Stimulated activated CD8-positive, alpha-beta memory T cell treated with anti-CD3 and anti-CD28 coated beads, Interleukin-4, amount 100 ng/mL, for 1 hour (primary cell): ENCODE data around the gene DMRT1.
"Not testable (repeated sequence)": the region's sequence is repeated elsewhere in the genome, so short reads cannot be mapped to it uniquely, and the experiment has no call there.

Experiments used
- DNase-seq, 2 donors: peaks; one replicate each; pipeline ENCODE4 v3.0.0-alpha.2; 2020; ENCODE audit warnings: low read depth in 2 of 2, low spot score in 1 of 2

DMRT1 gene

DNA sequence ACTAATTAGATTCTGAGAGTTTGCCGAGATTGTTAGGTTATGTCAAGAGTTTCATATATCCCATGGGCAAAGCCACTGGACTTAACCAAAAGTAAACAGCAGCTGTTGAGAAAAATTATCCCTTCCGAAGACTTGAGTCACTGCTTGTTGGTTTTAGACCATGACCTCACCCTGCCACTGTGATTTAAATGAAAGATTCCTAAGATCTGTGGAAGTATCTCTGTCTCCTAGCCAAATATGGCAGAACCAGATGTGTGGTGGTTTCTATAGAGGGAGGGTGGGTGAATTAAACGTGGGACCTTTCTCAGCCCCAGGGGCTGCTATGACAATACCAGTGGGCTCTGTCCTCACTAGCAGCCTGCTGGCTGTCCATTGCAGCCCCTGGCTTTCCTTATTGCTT, 154.3 kb downstream of the DMRT1 start:
- no peak for DNase-seq

DNA sequence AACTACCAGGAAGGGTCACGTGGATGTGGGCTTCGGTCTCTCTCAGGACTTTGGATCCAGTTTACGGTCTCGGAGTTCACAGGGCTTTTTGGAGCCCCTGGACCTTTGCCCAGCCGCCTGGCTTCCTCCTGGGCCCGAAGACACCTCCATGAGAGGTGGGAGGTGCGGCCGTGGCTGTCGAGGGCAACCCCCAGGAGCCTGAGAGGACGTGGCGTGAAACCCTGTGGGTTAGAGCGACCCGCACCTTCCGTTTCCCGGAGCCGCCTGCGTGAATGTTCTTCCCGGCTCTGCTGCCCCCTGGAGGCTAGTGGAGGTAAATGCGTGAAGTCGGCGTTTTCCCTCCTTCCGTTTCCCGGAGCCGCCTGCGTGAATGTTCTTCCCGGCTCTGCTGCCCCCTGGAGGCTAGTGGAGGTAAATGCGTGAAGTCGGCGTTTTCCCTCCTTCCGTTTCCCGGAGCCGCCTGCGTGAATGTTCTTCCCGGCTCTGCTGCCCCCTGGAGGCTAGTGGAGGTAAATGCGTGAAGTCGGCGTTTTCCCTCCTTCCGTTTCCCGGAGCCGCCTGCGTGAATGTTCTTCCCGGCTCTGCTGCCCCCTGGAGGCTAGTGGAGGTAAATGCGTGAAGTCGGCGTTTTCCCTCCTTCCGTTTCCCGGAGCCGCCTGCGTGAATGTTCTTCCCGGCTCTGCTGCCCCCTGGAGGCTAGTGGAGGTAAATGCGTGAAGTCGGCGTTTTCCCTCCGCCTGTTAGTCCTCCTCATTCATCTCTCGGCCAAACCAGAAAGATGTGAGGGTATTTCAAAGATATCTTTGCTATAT, 157.0 kb downstream of the DMRT1 start:
- not testable (repeated sequence) for DNase-seq

GRCh38 chr9:1001838-1002237, 160.3 kb downstream of the DMRT1 start:
- no peak for DNase-seq

DNA sequence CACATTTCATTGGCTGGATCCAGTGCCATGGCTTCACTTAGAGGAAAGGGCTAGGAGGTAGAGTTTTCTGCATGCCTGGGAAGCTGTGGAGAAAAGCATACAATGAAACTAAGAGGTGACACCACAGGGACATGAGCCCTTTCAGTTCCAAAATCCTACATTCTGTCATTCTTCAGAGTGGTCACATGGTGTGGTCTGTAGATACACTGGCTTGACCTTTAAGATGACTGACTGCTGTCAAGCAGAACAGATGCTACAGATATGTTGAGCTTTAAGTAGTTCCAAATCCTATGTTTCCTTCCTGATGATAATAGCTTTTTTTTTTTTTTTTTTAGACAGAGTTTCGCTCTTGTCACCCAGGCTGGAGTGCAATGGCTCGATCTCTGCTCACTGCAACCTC, 161.2 kb downstream of the DMRT1 start:
- DNase-seq: no peak

DNA sequence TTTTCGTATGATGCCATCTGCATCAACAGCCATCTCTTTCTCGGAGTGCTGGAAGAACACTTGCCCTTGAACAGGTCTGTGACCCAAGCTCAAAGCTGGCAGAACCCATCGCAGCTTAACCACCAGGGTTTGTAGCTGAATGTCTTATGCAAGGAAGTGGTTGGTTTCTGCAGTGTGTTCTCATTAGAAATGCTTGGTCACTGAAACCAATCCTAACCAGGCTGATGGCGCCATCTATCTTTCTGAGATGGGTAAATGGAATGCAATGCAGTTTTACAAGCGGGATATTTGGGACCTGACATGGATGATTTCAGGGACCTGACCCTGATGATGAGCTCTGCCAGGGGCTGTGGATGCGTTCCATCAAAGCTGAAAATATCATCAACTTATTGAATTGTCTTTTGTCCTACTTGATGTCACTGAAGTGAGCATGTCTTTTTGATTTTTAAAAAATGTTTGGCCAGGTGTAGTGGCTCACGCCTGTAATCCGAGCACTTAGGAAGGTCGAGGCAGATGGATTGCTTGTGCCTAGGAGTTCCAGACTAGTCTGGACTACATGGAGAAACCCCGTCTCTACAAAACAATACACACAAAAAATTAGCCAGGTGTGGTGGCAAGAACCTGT, 163.7 kb downstream of the DMRT1 start:
- no peak for DNase-seq

- no peak for DNase-seq
These were observed 165.8 kb downstream of the DMRT1 start for GRCh38 chr9:1007312-1007711.

- DNase-seq: no peak
These were observed 166.7 kb downstream of the DMRT1 start for GRCh38 chr9:1008216-1008615.

- DNase-seq: peak; percentile 6 to 44
These were observed 167.7 kb downstream of the DMRT1 start for GRCh38 chr9:1009101-1009707.

DNA sequence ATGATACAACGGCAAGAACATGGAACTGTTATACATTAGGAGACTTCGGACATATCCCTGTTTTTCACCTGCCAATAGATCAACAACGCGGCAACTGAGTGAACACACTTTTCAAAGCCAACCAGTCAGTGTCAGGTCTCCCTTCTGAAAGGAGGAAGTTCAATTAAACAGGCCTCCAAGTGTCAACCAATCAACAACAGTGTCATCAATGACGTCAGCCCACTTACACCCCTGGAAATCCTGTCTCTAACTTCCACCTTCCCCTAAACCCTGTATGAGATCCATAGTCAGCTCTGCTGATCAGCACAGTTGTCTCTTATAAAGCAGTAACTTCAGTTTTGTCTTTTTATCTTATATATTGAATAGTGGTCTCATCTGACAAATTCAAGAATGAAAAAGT, 171.5 kb downstream of the DMRT1 start:
- DNase-seq: no peak

- DNase-seq: no peak
These were observed 172.7 kb downstream of the DMRT1 start for GRCh38 chr9:1014225-1014624.

DNA sequence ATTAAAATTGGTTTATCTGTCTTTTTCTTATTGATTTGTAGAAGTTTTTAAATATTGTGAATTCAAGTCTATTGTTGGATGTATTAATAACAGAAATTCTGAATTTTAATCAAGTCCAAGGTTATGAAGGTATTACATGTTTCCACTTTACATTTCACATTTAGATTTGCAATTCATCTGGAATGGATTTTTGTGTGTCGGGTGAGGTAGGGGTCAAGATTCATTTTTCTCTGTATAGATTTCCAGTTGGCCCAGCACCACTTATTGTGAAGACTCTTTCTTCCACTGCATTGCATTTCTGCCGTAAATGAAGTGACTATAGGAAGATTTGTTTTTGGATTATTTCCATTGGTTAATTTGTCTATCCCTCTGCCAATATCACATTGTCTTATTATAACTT, 173.1 kb downstream of the DMRT1 start:
- no peak for DNase-seq

- DNase-seq: no peak
These were observed 176.6 kb downstream of the DMRT1 start for GRCh38 chr9:1018121-1018520.
